Trophoblast cell (in vitro differentiated cells and primary cell): ENCODE results near the gene CENPU.
"Not testable (repeated sequence)": the region's sequence is repeated elsewhere in the genome, so short reads cannot be mapped to it uniquely, and the experiment has no call there.

ENCODE experiments used
- DNase-seq, 2 donors: peaks; one replicate each; pipeline ENCODE4 v3.0.0-alpha.2; 2016
- H2AFZ ChIP-seq: 2 replicates; pipeline ENCODE4 v1.6.1; 2013; ENCODE audit warnings: low read length, moderate library complexity, mild to moderate bottlenecking; ENCODE audit not compliant: insufficient read depth, poor library complexity
- H2AK5ac ChIP-seq: 2 replicates; pipeline ENCODE4 v1.6.1; 2013; ENCODE audit warnings: mild to moderate bottlenecking, low read length
- H2BK120ac ChIP-seq: 2 replicates; pipeline ENCODE4 v1.6.1; 2013; ENCODE audit warnings: low read length, mild to moderate bottlenecking, moderate library complexity; ENCODE audit not compliant: insufficient read depth, poor library complexity
- H2BK12ac ChIP-seq: 2 replicates; pipeline ENCODE4 v1.6.1; 2013; ENCODE audit warnings: mild to moderate bottlenecking, low read length, moderate library complexity
- H2BK5ac ChIP-seq: 2 replicates; pipeline ENCODE4 v1.6.1; 2013; ENCODE audit warnings: low read length, low read depth, moderate library complexity, mild to moderate bottlenecking; ENCODE audit not compliant: poor library complexity
- H3K14ac ChIP-seq: 2 replicates; pipeline ENCODE4 v1.6.1; 2013; ENCODE audit warnings: mild to moderate bottlenecking, low read length
- H3K18ac ChIP-seq: 2 replicates; pipeline ENCODE4 v1.6.1; 2013; ENCODE audit warnings: mild to moderate bottlenecking, low read length
- H3K23ac ChIP-seq: 2 replicates; pipeline ENCODE4 v1.6.1; 2013; ENCODE audit warnings: low read length
- H3K27ac ChIP-seq: 2 replicates; pipeline ENCODE4 v1.5.1; 2013; ENCODE audit warnings: low read depth, mild to moderate bottlenecking, inconsistent platforms, low read length, moderate library complexity
- H3K27me3 ChIP-seq: 2 replicates; pipeline ENCODE4 v1.6.1; 2013; ENCODE audit warnings: inconsistent platforms, mild to moderate bottlenecking, low read length, moderate library complexity; ENCODE audit not compliant: insufficient read depth
- H3K36me3 ChIP-seq, 2 experiments: 1 replicate in 1 of 2; 2 replicates in 1 of 2; pipeline ENCODE4 v1.6.1; 2013; ENCODE audit warnings: low read length in 2 of 2, mild to moderate bottlenecking in 2 of 2, moderate library complexity in 1 of 2; ENCODE audit not compliant: insufficient read depth in 2 of 2, control insufficient read depth in 1 of 2
- H3K4ac ChIP-seq: 2 replicates; pipeline ENCODE4 v1.6.1; 2013; ENCODE audit warnings: low read depth, mild to moderate bottlenecking, low read length, moderate library complexity
- H3K4me1 ChIP-seq, 2 experiments: 1 replicate in 1 of 2; 2 replicates in 1 of 2; pipeline ENCODE4 v1.6.1; 2013; ENCODE audit warnings: low read length in 2 of 2, mild to moderate bottlenecking in 2 of 2, moderate library complexity in 1 of 2; ENCODE audit not compliant: insufficient read depth in 2 of 2, control insufficient read depth in 1 of 2
- H3K4me2 ChIP-seq: 2 replicates; pipeline ENCODE4 v1.6.1; 2013; ENCODE audit warnings: inconsistent platforms, mild to moderate bottlenecking, low read length, moderate library complexity
- H3K4me3 ChIP-seq: 2 replicates; pipeline ENCODE4 v1.5.1; 2013; ENCODE audit warnings: mild to moderate bottlenecking, low read depth, low read length, inconsistent platforms
- H3K79me1 ChIP-seq: one replicate; pipeline ENCODE4 v1.6.1; 2013; ENCODE audit warnings: low read length
- H3K79me2 ChIP-seq: 2 replicates; pipeline ENCODE4 v1.6.1; 2013; ENCODE audit warnings: low read length, mild to moderate bottlenecking; ENCODE audit not compliant: control insufficient read depth, insufficient read depth, poor library complexity
- H3K9ac ChIP-seq: 2 replicates; pipeline ENCODE4 v1.6.1; 2013; ENCODE audit warnings: mild to moderate bottlenecking, low read length
- H3K9me3 ChIP-seq: 2 replicates; pipeline ENCODE4 v1.6.1; 2013; ENCODE audit warnings: low read depth, mild to moderate bottlenecking, control low read depth, inconsistent platforms, low read length; ENCODE audit not compliant: insufficient read depth
- H4K12ac ChIP-seq: 2 replicates; pipeline ENCODE4 v1.6.1; 2013; ENCODE audit warnings: low read depth, mild to moderate bottlenecking, low read length, moderate library complexity
- H4K8ac ChIP-seq: 2 replicates; pipeline ENCODE4 v1.6.1; 2013; ENCODE audit warnings: low read depth, mild to moderate bottlenecking, low read length, moderate library complexity
- H4K91ac ChIP-seq: one replicate; pipeline ENCODE4 v1.6.1; 2013; ENCODE audit warnings: low read depth, mild to moderate bottlenecking, low read length, moderate library complexity
- WGBS: extraction: QIAGEN DNeasy Blood & Tissue Kit; methylation state at CpG from one replicate; pipeline ENCODE4 v1.1.7; 2013; ENCODE audit warnings: missing lambda C conversion rate; ENCODE audit not compliant: insufficient read length, insufficient coverage; ENCODE audit errors: extremely low coverage; 5-methylcytosine and 5-hydroxymethylcytosine counted together

CENPU gene

DNA sequence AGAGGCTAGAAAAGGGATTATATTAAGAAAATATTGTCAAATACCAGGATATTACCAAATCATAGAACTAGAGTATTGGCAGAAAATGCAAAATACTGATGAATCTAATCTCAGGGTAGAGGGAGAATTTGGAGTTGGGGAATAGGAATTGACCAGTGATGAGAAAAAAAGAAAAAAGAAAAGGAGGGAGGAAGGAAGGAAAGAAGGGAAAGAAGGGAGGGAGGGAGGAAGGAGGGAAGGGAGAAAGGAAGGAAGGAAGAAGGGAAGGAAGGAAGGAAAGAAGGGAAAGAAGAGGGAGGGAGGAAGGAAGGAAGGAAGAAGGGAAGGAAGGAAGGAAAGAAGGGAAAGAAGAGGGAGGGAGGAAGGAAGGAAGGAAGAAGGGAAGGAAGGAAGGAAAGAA, 81.2 kb downstream of the CENPU start:
- H3K18ac ChIP-seq, H2BK5ac ChIP-seq, H4K91ac ChIP-seq, H3K9me3 ChIP-seq, H3K4me1 ChIP-seq, H3K4me3 ChIP-seq, H3K14ac ChIP-seq, DNase-seq, H3K4ac ChIP-seq, H2BK12ac ChIP-seq, H2AFZ ChIP-seq, H4K12ac ChIP-seq, H3K27me3 ChIP-seq, H3K9ac ChIP-seq, H4K8ac ChIP-seq, H3K4me2 ChIP-seq, H2AK5ac ChIP-seq, H3K36me3 ChIP-seq, H3K23ac ChIP-seq, H3K27ac ChIP-seq, H2BK120ac ChIP-seq: not testable (repeated sequence)
- H3K79me1 ChIP-seq = peaks cover 15% of the 10 kb centered on the region
- H3K79me2 ChIP-seq = peaks cover 15% of the 10 kb centered on the region

DNA sequence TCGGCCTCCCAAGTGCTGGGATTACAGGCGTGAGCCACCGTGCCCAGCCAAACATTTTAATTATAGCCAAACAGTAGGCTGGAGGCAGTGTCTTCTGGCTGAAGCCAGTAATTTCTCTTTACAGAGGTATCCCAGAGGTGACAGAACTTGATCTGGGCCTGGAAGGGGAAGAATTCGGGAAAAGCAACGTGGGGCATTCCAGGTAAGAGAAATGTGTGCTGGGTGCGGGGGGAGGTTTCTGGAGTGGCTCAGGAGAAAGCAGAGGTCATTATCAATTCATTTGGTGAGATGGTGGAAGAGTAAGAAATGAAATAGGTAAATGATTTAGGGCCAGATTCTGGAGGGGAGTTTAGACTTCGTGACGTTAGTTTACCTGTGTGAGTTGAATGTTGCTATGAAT, 82.0 kb downstream of the CENPU start:
- H2BK12ac ChIP-seq = no peak overlapping the region
- no peak for DNase-seq
- H4K91ac ChIP-seq = no peak overlapping the region
- no peaks in the 10 kb centered on the region for H3K27me3 ChIP-seq
- peaks cover 18% of the 10 kb centered on the region for H3K79me2 ChIP-seq
- H2AK5ac ChIP-seq = no peak overlapping the region
- no peak overlapping the region for H4K8ac ChIP-seq
- peaks cover 9 to 11% of the 10 kb centered on the region in 2 experiments for H3K4me1 ChIP-seq
- no peak overlapping the region for H2BK5ac ChIP-seq
- no peak overlapping the region for H2AFZ ChIP-seq
- H3K4me2 ChIP-seq = no peak overlapping the region
- peaks cover 2 to 3% of the 10 kb centered on the region in 2 experiments for H3K36me3 ChIP-seq
- H4K12ac ChIP-seq = no peak overlapping the region
- peaks cover 15% of the 10 kb centered on the region for H3K79me1 ChIP-seq
- no peak overlapping the region for H3K18ac ChIP-seq
- no peak overlapping the region for H3K4me3 ChIP-seq
- no peak overlapping the region for H2BK120ac ChIP-seq
- H3K9ac ChIP-seq = no peak overlapping the region
- 100% methylated on average over 1 of the region's 8 CpGs for WGBS
- no peak overlapping the region for H3K14ac ChIP-seq
- no peak overlapping the region for H3K4ac ChIP-seq
- H3K27ac ChIP-seq = no peak overlapping the region
- H3K9me3 ChIP-seq = no peaks in the 10 kb centered on the region
- no peak overlapping the region for H3K23ac ChIP-seq

DNA sequence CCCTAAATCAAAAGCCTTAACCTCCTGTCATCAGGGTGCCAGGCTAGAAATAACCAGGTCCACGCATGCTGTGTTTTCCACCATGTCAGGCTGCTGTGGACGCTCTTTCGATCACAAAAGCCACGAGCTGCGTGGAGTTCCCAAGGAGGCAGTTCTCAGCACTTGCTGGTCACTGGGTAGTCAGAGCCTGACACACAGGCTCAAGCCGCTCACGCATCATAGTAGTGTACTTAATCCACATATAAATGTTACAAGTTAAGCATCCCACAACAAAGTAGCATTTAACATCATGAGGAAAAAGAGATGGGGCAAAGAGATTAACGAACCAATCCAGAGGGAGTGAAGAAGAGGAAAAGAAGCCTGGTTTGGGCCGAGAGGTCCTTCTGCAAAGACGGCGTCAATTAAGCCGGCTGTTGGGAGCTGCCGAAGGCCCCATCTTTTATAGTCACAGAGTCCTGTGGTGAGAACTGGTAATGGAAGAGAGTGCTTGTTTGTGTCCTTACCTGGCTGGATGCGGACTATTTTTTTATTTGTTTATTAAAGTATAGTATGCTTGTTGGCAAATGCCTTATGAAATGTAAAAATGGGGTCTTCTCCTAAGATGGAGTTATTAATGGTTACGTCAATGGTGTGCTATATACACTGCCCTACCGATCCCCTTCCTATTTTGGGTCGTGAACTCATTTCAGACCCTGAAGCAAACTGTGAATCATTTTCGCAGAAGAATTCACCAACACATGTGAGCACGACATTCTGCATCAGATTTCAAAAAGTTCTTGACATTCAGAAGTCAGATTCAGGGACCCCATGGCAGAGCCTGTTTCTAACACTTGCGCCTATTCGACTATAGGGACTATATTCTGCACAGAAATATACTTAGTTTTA, 83.7 kb downstream of the CENPU start:
- no CpG with 5 or more reads among the region's 21 CpGs for WGBS
- H3K4me3 ChIP-seq = peak overlapping the region; percentile 84
- peak overlapping the region; percentile 96 for H4K12ac ChIP-seq

DNA sequence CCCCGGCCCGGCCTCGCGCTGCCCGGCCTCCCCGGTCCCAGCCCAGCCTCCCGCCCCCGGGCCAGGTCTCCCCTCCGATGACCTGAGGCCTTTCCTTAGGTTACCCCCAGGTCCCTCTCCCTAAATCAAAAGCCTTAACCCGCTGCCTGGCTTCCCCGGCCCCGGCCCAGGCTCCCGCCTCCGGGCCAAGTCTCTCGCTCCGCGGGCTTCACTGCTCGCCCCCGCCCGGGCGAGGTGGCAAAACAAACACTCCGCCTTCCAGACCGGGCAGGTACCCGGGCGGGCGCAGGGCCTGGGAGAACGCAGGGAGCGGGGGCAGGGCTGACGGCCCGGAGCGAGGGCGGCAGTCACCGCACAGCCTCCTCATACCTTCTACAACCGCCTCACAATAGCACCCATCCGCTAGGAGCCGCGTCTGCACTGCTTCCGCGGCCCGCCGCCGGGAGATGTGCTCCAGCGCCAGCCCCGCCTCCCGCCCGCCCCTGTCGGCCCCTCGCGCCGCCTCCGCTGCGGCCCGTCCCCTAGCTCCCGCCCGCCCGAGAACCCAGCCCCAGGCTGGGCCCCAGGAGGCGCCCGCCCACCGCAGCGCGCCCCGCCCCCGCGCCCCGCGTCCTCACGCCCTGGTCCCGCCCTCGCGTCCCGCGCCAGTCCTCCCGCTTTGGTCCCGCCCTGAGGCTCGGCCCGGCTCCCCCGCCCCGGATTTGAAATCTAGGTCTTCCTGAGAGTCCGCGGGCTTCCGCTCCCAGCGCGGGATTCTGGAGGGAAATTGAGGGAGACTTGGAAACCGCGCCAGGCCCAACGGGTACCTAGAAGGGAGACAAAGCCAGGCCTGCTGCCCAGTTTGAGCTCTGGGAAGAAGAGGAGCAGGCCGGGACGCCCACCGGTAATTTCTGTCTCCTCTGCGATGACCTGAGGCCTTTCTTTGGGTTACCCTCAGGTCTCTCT, 84.6 kb downstream of the CENPU start, which contains the start of the genes CASP3 and PRIMPOL:
Gene CASP3, minus strand, starts transcription at position 422 of the 945 bp plus-strand sequence. CDS start 10,994 bp downstream, outside the sequence.
Gene PRIMPOL, plus strand, starts transcription at position 713 of the 945 bp plus-strand sequence. CDS start 7,403 bp downstream, outside the sequence.
- Histone ChIP-seq H3K4me1 (peaks cover 9 to 11% of the 10 kb centered on the region in 2 experiments), H3K27ac (peak within 1 kb of the TSS; percentile 97), H3K9me3 (no peaks in the 10 kb centered on the region), H3K79me2 (peaks cover 18% of the 10 kb centered on the region), H2AFZ (peak within 1 kb of the TSS; percentile 89), H4K91ac (peak within 1 kb of the TSS; percentile 90), H2AK5ac (peak within 1 kb of the TSS; percentile 90), H3K9ac (peak within 1 kb of the TSS; percentile 99), H3K23ac (no peak within 1 kb of the TSS), H2BK5ac (peak within 1 kb of the TSS; percentile 90), H3K79me1 (peaks cover 15% of the 10 kb centered on the region), H2BK12ac (peak within 1 kb of the TSS; percentile 27), H3K27me3 (no peaks in the 10 kb centered on the region), H3K14ac (peak within 1 kb of the TSS; percentile 98), H4K8ac (peak within 1 kb of the TSS; percentile 98), H3K4me3 (peak within 1 kb of the TSS; percentile 95), H3K36me3 (no peaks in the 10 kb centered on the region), H3K18ac (peak within 1 kb of the TSS; percentile 96), H4K12ac (peak within 1 kb of the TSS; percentile 96), H2BK120ac (peak within 1 kb of the TSS; percentile 59), H3K4ac (peak within 1 kb of the TSS; percentile 77), H3K4me2 (peak within 1 kb of the TSS; percentile 96)
- no CpG with 5 or more reads among the region's 90 CpGs for WGBS
- DNase-seq = peak; percentile 93 to 97

More for the DNA sequence above, 83.7 kb downstream of the CENPU start:
- H3K9me3 ChIP-seq = no peaks in the 10 kb centered on the region
- peak; percentile 33 to 34 for DNase-seq
- H3K14ac ChIP-seq = peak overlapping the region; percentile 98
- no peaks in the 10 kb centered on the region for H3K36me3 ChIP-seq
- peak overlapping the region; percentile 90 for H2AK5ac ChIP-seq
- peak overlapping the region; percentile 89 for H2AFZ ChIP-seq
- no peak overlapping the region for H3K23ac ChIP-seq
- peaks cover 9 to 11% of the 10 kb centered on the region in 2 experiments for H3K4me1 ChIP-seq
- peak overlapping the region; percentile 27 for H2BK12ac ChIP-seq
- peak overlapping the region; percentile 99 for H3K9ac ChIP-seq
- peaks cover 18% of the 10 kb centered on the region for H3K79me2 ChIP-seq
- peak overlapping the region; percentile 96 for H3K18ac ChIP-seq
- H2BK120ac ChIP-seq = peak overlapping the region; percentile 56
- no peaks in the 10 kb centered on the region for H3K27me3 ChIP-seq
- peak overlapping the region; percentile 98 for H4K8ac ChIP-seq
- peak overlapping the region; percentile 77 for H3K4ac ChIP-seq
- H4K91ac ChIP-seq = peak overlapping the region; percentile 90
- H3K27ac ChIP-seq = peak overlapping the region; percentile 63
- peak overlapping the region; percentile 96 for H3K4me2 ChIP-seq
- peak overlapping the region; percentile 90 for H2BK5ac ChIP-seq
- H3K79me1 ChIP-seq = peaks cover 15% of the 10 kb centered on the region
